ENCODE measurements around the gene TOR4A.
A peak's percentile ranks its signal among the peaks of the same experiment; 100 is the strongest.

TOR4A gene

GRCh38 chr9:137296670-137297664 lies 19.4 kb downstream of the TOR4A start:
- peaks cover 38% of the 10 kb centered on the region for H3K4me1 Mint-ChIP-seq
- peaks cover 13% of the 10 kb centered on the region for H3K9me3 Mint-ChIP-seq
- H3K27me3 Mint-ChIP-seq (ENCODE audit: low read depth, poor library complexity), result peaks cover 57% of the 10 kb centered on the region
- no peaks in the 10 kb centered on the region for H3K36me3 Mint-ChIP-seq (ENCODE audit: low read depth)
- TF ChIP-seq CTCF (IDR thresholded peaks at IDR 0.05), result no peak
- DNase-seq, result peak; percentile 14
- H3K27ac Mint-ChIP-seq, result no peak overlapping the region
- H3K4me3 Mint-ChIP-seq, result peak overlapping the region; percentile 79

GRCh38 chr9:137297966-137298365 lies 20.4 kb downstream of the TOR4A start:
- Mint-ChIP-seq H3K27ac (no peak overlapping the region), H3K4me1 (peaks cover 40% of the 10 kb centered on the region), H3K27me3 (ENCODE audit: low read depth, poor library complexity) (peaks cover 50% of the 10 kb centered on the region), H3K36me3 (ENCODE audit: low read depth) (no peaks in the 10 kb centered on the region), H3K9me3 (peaks cover 13% of the 10 kb centered on the region), H3K4me3 (no peak overlapping the region)
- DNase-seq, result no peak
- no peak for TF ChIP-seq CTCF (IDR thresholded peaks at IDR 0.05)

GRCh38 chr9:137298401-137299202 lies 21.1 kb downstream of the TOR4A start:
- H3K4me1 Mint-ChIP-seq, result peaks cover 40% of the 10 kb centered on the region
- peak overlapping the region; percentile 66 for H3K4me3 Mint-ChIP-seq
- peaks cover 46% of the 10 kb centered on the region for H3K27me3 Mint-ChIP-seq (ENCODE audit: low read depth, poor library complexity)
- DNase-seq, result peak; percentile 19
- peaks cover 9% of the 10 kb centered on the region for H3K9me3 Mint-ChIP-seq
- no peaks in the 10 kb centered on the region for H3K36me3 Mint-ChIP-seq (ENCODE audit: low read depth)
- H3K27ac Mint-ChIP-seq, result no peak overlapping the region
- TF ChIP-seq CTCF (IDR thresholded peaks at IDR 0.05), result no peak

- peak overlapping the region; percentile 66 for H3K4me3 Mint-ChIP-seq
- H3K9me3 Mint-ChIP-seq, result peaks cover 4% of the 10 kb centered on the region
- H3K4me1 Mint-ChIP-seq, result peaks cover 41% of the 10 kb centered on the region
- DNase-seq, result peak; percentile 48
- H3K36me3 Mint-ChIP-seq (ENCODE audit: low read depth), result no peaks in the 10 kb centered on the region
- H3K27ac Mint-ChIP-seq, result no peak overlapping the region
- peaks cover 41% of the 10 kb centered on the region for H3K27me3 Mint-ChIP-seq (ENCODE audit: low read depth, poor library complexity)
- TF ChIP-seq CTCF (IDR thresholded peaks at IDR 0.05), result peak; percentile 7
Measured at GRCh38 chr9:137299203-137299565, 21.7 kb downstream of the TOR4A start.

GRCh38 chr9:137299938-137300337 lies 22.4 kb downstream of the TOR4A start:
- Mint-ChIP-seq H3K4me3 (peak overlapping the region; percentile 93), H3K36me3 (ENCODE audit: low read depth) (no peaks in the 10 kb centered on the region), H3K27me3 (ENCODE audit: low read depth, poor library complexity) (peaks cover 33% of the 10 kb centered on the region), H3K4me1 (peaks cover 44% of the 10 kb centered on the region), H3K9me3 (no peaks in the 10 kb centered on the region), H3K27ac (no peak overlapping the region)
- TF ChIP-seq CTCF (IDR thresholded peaks at IDR 0.05), result no peak
- DNase-seq, result peak; percentile 30

All from nephron progenitor cell (in vitro differentiated cells).